HG03565 (cell line): ENCODE data around the gene CAPRIN1.

ENCODE experiments used
- ATAC-seq: cut with Tn5 transposase; IDR thresholded peaks from one replicate; pipeline ENCODE4 v1.9.1; 2021; ENCODE audit warnings: mild to moderate bottlenecking, moderate library complexity; ENCODE audit not compliant: unreplicated experiment

The CAPRIN1 gene

GRCh38 chr11:34139346-34139745, 87.8 kb downstream of the CAPRIN1 start:
- no peak for ATAC-seq

- no peak for ATAC-seq
These were observed 88.6 kb downstream of the CAPRIN1 start for GRCh38 chr11:34140149-34140548.

- no peak for ATAC-seq
These were observed 91.5 kb downstream of the CAPRIN1 start for GRCh38 chr11:34143048-34143447.

- peak; percentile 62 for ATAC-seq
These were observed 93.5 kb downstream of the CAPRIN1 start for GRCh38 chr11:34145073-34145472.

GRCh38 chr11:34145847-34146381, 94.4 kb downstream of the CAPRIN1 start:
- ATAC-seq = no peak

- no peak for ATAC-seq
These were observed 94.9 kb downstream of the CAPRIN1 start for GRCh38 chr11:34146411-34146810.

GRCh38 chr11:34146866-34147265, 95.3 kb downstream of the CAPRIN1 start:
- ATAC-seq = no peak

GRCh38 chr11:34147581-34147980, 96.0 kb downstream of the CAPRIN1 start:
- ATAC-seq = no peak

- no peak for ATAC-seq
These were observed 97.1 kb downstream of the CAPRIN1 start for GRCh38 chr11:34148504-34149165.

- ATAC-seq = no peak
These were observed 97.7 kb downstream of the CAPRIN1 start for GRCh38 chr11:34149274-34149673.

- ATAC-seq = no peak
These were observed 98.3 kb downstream of the CAPRIN1 start for GRCh38 chr11:34149786-34150185.

- no peak for ATAC-seq
These were observed 99.1 kb downstream of the CAPRIN1 start for GRCh38 chr11:34150494-34151151.
